ENCODE results near the gene YEATS2.

Gene YEATS2

GRCh38 chr3:183754052-183754451 lies 56.5 kb downstream of the YEATS2 start:
- H3K27ac ChIP-seq, result no peak overlapping the region
- CTCF ChIA-PET, result interaction anchor here (0.7 to 2.0 kb wide), 2 partner anchors 12 to 13 kb away, joined by 4 to 6 read pairs; no protein-coding TSS in a partner anchor
- no peak for DNase-seq (ENCODE audit: low spot score)
- no peak for TF ChIP-seq CTCF (conservative IDR thresholded peaks at IDR 0.05; ENCODE audit: low read depth)
- POLR2A ChIA-PET (ENCODE audit: low non-redundant PET), result no interaction called here

- H3K27ac ChIP-seq, result no peak overlapping the region
- TF ChIP-seq CTCF (conservative IDR thresholded peaks at IDR 0.05; ENCODE audit: low read depth), result no peak
- DNase-seq (ENCODE audit: low spot score), result no peak
- CTCF ChIA-PET, result no interaction called here
- POLR2A ChIA-PET (ENCODE audit: low non-redundant PET), result no interaction called here
Measured at GRCh38 chr3:183762304-183762703, 64.7 kb downstream of the YEATS2 start.

GRCh38 chr3:183764847-183765731 lies 67.5 kb downstream of the YEATS2 start:
- ChIA-PET CTCF (interaction anchor here (0.6 kb wide), 2 partner anchors 9 to 11 kb away, joined by 4 read pairs; no protein-coding TSS in a partner anchor), POLR2A (ENCODE audit: low non-redundant PET) (no interaction called here)
- DNase-seq (ENCODE audit: low spot score), result no peak
- H3K27ac ChIP-seq, result no peak overlapping the region
- no peak for TF ChIP-seq CTCF (conservative IDR thresholded peaks at IDR 0.05; ENCODE audit: low read depth)

GRCh38 chr3:183766107-183766506 lies 68.5 kb downstream of the YEATS2 start:
- DNase-seq (ENCODE audit: low spot score), result no peak
- H3K27ac ChIP-seq, result no peak overlapping the region
- POLR2A ChIA-PET (ENCODE audit: low non-redundant PET), result no interaction called here
- TF ChIP-seq CTCF (conservative IDR thresholded peaks at IDR 0.05; ENCODE audit: low read depth), result no peak
- CTCF ChIA-PET, result interaction anchor here (0.6 to 0.8 kb wide), 2 partner anchors 8 to 759 kb away, joined by 3 to 4 read pairs; no protein-coding TSS in a partner anchor

- H3K27ac ChIP-seq, result no peak overlapping the region
- POLR2A ChIA-PET (ENCODE audit: low non-redundant PET), result no interaction called here
Measured at GRCh38 chr3:183766745-183767606, 69.4 kb downstream of the YEATS2 start.

More at GRCh38 chr3:183766745-183767606, 69.4 kb downstream of the YEATS2 start:
- DNase-seq (ENCODE audit: low spot score), result peak; percentile 74
- CTCF ChIA-PET, result interaction anchor here (0.6 to 1.4 kb wide), 8 partner anchors 14 to 302 kb away, joined by 3 to 6 read pairs (median 4); no protein-coding TSS in a partner anchor
- peak; percentile 77 for TF ChIP-seq CTCF (conservative IDR thresholded peaks at IDR 0.05; ENCODE audit: low read depth)

Measured in RWPE1 (cell line).